GM12864 (cell line): ENCODE measurements around the gene CDH23.

Experiments
- DNase-seq: peaks from one replicate; pipeline ENCODE4 v3.0.0-alpha.2; 2011; ENCODE audit warnings: low read depth
- H3K4me3 ChIP-seq: 2 replicates; pipeline ENCODE4 v1.5.1; 2011; ENCODE audit warnings: mild to moderate bottlenecking, low read depth, low read length, control low read depth
- CTCF ChIP-seq: IDR thresholded peaks from 2 replicates; pipeline ENCODE4 v1.5.1; 2011; ENCODE audit warnings: low read depth, mild to moderate bottlenecking, moderate library complexity, low read length, control low read depth, inconsistent platforms; ENCODE audit errors: missing control alignments

The CDH23 gene

GRCh38 chr10:71776481-71776925 lies 379.8 kb downstream of the CDH23 start:
- no peak for TF ChIP-seq CTCF
- DNase-seq = no peak

GRCh38 chr10:71777213-71777985 lies 380.7 kb downstream of the CDH23 start:
- no peak overlapping the region for H3K4me3 ChIP-seq
- DNase-seq = no peak
- TF ChIP-seq CTCF = no peak

More at GRCh38 chr10:71776481-71776925, 379.8 kb downstream of the CDH23 start:
- no peak overlapping the region for H3K4me3 ChIP-seq

GRCh38 chr10:71778071-71778825 lies 381.5 kb downstream of the CDH23 start:
- no peak for TF ChIP-seq CTCF
- no peak for DNase-seq
- no peak overlapping the region for H3K4me3 ChIP-seq

- DNase-seq = no peak
- TF ChIP-seq CTCF = no peak
- no peak overlapping the region for H3K4me3 ChIP-seq
These were observed 382.9 kb downstream of the CDH23 start for GRCh38 chr10:71779641-71780040.

- no peak overlapping the region for H3K4me3 ChIP-seq
- no peak for DNase-seq
- TF ChIP-seq CTCF = no peak
These were observed 383.4 kb downstream of the CDH23 start for GRCh38 chr10:71780156-71780555.

GRCh38 chr10:71780719-71781118 lies 384.0 kb downstream of the CDH23 start:
- TF ChIP-seq CTCF = peak; percentile 1
- no peak for DNase-seq
- H3K4me3 ChIP-seq = no peak overlapping the region
